GM10847 (cell line): ENCODE data around the gene HYOU1.
A peak's percentile ranks its signal among the peaks of the same experiment; 100 is the strongest.

Experiments used
- POLR2A ChIP-seq: IDR thresholded peaks from 2 replicates; pipeline ENCODE4 v1.6.1; 2011; ENCODE audit not compliant: insufficient read length; ENCODE audit errors: extremely low read depth

The HYOU1 gene

GRCh38 chr11:119018074-119018938, 38.7 kb downstream of the HYOU1 start, which contains the start of the genes RPS25 and TRAPPC4:
RPS25 (minus strand) TSS chr11:119018343; CDS start chr11:119018284, 59 bp downstream.
TRAPPC4 (plus strand) TSS chr11:119018766; CDS start chr11:119018796, 30 bp downstream.
- peak; percentile 86 for TF ChIP-seq POLR2A

DNA sequence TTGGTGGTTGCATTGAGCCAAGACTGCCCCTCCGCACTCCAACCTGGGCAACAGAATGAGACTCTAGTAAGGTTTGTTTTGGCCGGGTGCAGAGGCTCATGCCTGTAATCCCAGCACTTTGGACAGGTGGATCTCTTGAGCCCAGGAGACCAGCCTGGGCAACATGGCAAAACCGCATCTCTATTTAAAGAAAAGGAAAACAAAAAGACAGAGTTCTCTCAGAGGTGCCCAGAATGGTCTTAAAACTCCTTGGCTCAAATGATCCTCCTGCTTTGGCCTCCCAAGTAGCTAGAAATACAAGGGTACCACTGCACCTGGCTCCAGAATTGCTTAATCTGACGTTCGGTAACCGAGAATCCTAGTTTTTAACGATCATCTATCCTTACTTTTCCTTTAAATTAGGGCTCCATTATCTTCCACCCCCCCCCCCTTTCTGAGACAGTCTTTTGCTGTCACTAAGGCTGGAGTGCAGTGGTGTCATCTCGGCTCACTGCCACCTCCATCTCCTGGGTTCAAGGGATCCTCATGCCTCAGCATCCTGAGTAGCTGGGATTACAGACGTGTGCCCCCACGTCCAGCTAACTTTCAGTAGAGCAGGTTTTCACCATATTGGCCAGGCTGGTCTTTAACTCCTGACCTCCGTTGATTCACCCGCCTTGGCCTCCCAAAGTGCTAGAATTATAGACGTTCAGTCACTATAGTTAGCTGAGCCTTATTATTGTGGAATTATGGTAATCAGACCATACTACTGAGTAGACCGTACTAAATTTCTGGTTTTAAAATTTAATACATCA, 40.6 kb downstream of the HYOU1 start:
- TF ChIP-seq POLR2A: no peak

- no peak for TF ChIP-seq POLR2A
Observed at GRCh38 chr11:119015054-119015611, 41.9 kb downstream of the HYOU1 start.

DNA sequence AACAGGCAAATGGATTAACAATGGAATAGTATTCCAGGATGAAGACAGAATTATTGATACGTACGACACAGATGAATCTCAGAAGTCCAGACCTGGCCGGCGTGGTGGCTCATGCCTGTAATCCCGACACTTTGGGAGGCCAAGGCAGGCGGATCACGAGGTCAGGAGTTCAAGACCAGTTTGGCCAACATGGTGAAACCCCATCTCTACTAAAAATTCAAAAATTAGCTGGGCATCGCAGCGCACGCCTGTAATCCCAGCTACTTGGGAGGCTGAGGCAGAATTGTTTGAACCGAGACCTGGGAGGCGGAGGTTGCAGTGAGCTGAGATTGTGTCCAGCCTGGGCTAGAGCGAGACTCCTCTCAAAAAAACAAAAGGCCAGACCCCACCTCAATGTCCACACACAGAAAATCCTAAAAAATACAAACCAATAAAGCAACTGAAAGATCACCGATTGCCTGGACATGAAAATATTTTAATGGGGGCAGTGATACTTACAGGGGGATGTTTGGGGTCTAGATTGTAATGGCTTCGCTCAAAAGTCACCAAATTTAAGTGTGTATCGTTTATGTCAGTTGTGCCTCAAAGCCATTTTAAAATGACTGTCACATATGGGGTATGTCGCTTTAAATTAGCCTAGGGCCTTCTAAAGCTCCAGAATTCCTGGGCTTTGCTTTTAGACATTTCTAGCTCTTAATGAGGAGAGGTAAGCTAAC, 42.6 kb downstream of the HYOU1 start:
- no peak for TF ChIP-seq POLR2A

GRCh38 chr11:119012629-119013170, 44.3 kb downstream of the HYOU1 start:
- TF ChIP-seq POLR2A: no peak

GRCh38 chr11:119011476-119012053, 45.4 kb downstream of the HYOU1 start:
- no peak for TF ChIP-seq POLR2A

GRCh38 chr11:119006656-119007055, 50.3 kb downstream of the HYOU1 start:
- no peak for TF ChIP-seq POLR2A

- no peak for TF ChIP-seq POLR2A
Observed at GRCh38 chr11:119000906-119001305, 56.1 kb downstream of the HYOU1 start.

GRCh38 chr11:118998822-118999221, 58.2 kb downstream of the HYOU1 start:
- no peak for TF ChIP-seq POLR2A

- TF ChIP-seq POLR2A: no peak
Observed at GRCh38 chr11:118998388-118998717, 58.7 kb downstream of the HYOU1 start.

DNA sequence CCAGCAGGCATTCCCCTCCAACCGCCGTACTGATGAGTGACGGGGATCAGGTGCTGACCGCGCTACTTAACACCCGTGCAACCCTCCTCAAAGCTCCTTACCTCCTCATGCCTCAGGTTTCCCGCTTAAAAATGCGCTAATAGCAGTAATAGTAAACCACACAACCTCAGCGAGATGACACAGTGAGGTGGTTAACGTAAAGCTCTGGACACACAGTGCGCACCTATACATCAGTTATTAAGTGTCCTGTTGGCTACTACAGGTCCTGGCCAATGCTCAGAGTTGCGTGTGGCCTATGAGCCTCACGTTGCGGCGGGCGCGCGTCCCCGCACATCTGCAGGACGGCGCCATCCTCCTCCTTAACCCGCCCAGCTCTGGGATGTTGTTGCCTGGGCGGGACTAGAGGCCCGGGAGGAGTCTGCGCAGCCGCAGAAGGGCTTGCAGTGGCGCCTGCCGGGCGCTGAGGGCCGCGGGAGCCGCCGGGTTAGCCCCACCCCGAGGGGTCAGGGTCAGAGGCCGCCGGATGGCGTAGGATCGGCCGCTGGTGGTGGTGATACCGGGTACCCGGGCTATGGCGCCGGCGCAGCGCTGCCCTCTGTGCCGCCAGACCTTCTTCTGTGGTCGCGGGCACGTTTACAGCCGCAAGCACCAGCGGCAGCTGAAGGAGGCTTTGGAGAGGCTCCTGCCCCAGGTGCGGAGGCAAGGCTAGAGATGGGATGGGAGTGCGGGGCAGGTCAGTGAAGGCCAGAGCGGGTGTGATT, 59.2 kb downstream of the HYOU1 start, which contains the start of gene CENATAC:
CENATAC (plus strand) TSS at position 512 of the 761 bp plus-strand sequence; CDS start at position 572, 60 bp downstream.
- peak; percentile 93 for TF ChIP-seq POLR2A

DNA sequence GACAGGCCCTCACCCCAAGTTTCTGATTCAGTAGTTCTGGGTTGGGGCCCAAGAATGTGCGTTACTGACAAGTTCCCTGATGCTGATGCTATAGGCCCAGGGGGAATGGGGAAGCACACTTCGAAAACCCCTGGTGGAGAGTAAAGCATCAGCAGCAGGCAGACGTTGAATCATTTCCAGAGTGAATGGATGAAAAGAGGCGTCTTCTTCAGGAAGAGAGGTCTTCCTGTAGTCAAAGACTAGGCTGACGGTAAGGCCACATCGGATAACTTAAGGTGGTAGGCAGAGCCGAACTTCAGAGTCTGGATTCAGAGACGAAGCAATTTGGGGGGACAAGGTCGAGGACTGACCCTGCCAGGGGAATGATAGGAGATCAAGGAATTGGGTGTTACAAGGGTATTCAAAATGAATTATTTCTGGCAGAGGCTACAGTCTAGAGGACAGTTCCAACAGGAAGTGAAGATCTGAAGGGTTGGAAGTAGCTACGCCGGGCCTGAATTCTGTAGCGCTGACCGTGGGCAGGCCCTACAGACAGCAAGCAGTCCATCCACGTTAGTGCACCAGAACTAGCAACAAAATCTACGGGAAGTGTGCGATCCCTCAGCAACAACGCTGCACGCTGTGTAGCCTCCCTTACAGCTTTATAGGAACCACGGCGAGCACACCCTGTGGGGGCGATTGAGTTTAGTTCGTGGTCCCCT, 59.9 kb downstream of the HYOU1 start:
- no peak for TF ChIP-seq POLR2A
